ENCODE measurements around the gene CTSA. TPM values are rescaled to one million over a fixed set of nuclear protein-coding genes. Genes with fewer than 3 reads are reported as not detected.

CTSA gene
- total and polyA plus RNA-seq, 2 experiments from 2014 or later = 39.9 to 63.9 TPM

GRCh38 chr20:45943613-45944012 lies 52.5 kb downstream of the CTSA start:
- peaks cover 34% of the 10 kb centered on the region for H3K36me3 ChIP-seq (ENCODE audit: insufficient read depth)
- H3K4me2 ChIP-seq = no peak overlapping the region
- no peaks in the 10 kb centered on the region; the same call in 1 of the 2 replicates for H4K20me1 ChIP-seq (replicated peaks; ENCODE audit: insufficient read depth)
- H3K9me3 Mint-ChIP-seq = no peaks in the 10 kb centered on the region
- peaks cover 7% of the 10 kb centered on the region for H3F3A ChIP-seq (replicated peaks; ENCODE audit: low read depth)
- no peak overlapping the region for H3K4me3 Mint-ChIP-seq
- no peak overlapping the region for H3K4me3 ChIP-seq
- H3K4me1 ChIP-seq (ENCODE audit: insufficient read depth) = no peaks in the 10 kb centered on the region; the same call in 1 of the 2 replicates
- no peak overlapping the region for H3K27ac ChIP-seq (ENCODE audit: low read depth)
- no peaks in the 10 kb centered on the region for H3K27me3 Mint-ChIP-seq (ENCODE audit: insufficient read depth, low read depth, poor library complexity)
- H2AFZ ChIP-seq = no peak overlapping the region
- H3K4me1 Mint-ChIP-seq = peaks cover 7% of the 10 kb centered on the region
- ATAC-seq (no peak), DNase-seq (ENCODE audit: low spot score) (no peak)
- H3K9me2 ChIP-seq (ENCODE audit: insufficient read depth) = no peaks in the 10 kb centered on the region
- H3K36me3 Mint-ChIP-seq (ENCODE audit: low read depth) = peaks cover 60% of the 10 kb centered on the region
- TF ChIP-seq, protein P1, sequence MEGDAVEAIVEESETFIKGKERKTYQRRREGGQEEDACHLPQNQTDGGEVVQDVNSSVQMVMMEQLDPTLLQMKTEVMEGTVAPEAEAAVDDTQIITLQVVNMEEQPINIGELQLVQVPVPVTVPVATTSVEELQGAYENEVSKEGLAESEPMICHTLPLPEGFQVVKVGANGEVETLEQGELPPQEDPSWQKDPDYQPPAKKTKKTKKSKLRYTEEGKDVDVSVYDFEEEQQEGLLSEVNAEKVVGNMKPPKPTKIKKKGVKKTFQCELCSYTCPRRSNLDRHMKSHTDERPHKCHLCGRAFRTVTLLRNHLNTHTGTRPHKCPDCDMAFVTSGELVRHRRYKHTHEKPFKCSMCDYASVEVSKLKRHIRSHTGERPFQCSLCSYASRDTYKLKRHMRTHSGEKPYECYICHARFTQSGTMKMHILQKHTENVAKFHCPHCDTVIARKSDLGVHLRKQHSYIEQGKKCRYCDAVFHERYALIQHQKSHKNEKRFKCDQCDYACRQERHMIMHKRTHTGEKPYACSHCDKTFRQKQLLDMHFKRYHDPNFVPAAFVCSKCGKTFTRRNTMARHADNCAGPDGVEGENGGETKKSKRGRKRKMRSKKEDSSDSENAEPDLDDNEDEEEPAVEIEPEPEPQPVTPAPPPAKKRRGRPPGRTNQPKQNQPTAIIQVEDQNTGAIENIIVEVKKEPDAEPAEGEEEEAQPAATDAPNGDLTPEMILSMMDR (conservative IDR thresholded peaks at IDR 0.05; ENCODE audit: low read depth in 2 of 2) = no peak
- TF ChIP-seq ZNF114 (CRISPR knock-in tag; IDR thresholded peaks at IDR 0.05) (no peak), CREB1 (CRISPR knock-in tag; IDR thresholded peaks at IDR 0.05; ENCODE audit: low read depth) (no peak), ZNF331 (CRISPR knock-in tag; IDR thresholded peaks at IDR 0.05; ENCODE audit: low read depth) (no peak), POLR2AphosphoS5 (IDR thresholded peaks at IDR 0.05; ENCODE audit: low read depth) (no peak), STAT1 (IDR thresholded peaks at IDR 0.05; ENCODE audit: unreplicated experiment) (no peak), JUNB (IDR thresholded peaks at IDR 0.05; ENCODE audit: unreplicated experiment) (no peak), EZH2 (IDR thresholded peaks at IDR 0.05; ENCODE audit: low read depth, unreplicated experiment) (no peak), ZNF462 (CRISPR knock-in tag; IDR thresholded peaks at IDR 0.05) (no peak), EZH2phosphoT487 (IDR thresholded peaks at IDR 0.05; ENCODE audit: unreplicated experiment) (no peak), NANOG (IDR thresholded peaks at IDR 0.05; ENCODE audit: borderline replicate concordance) (no peak)
- TF ChIP-seq, protein P2, sequence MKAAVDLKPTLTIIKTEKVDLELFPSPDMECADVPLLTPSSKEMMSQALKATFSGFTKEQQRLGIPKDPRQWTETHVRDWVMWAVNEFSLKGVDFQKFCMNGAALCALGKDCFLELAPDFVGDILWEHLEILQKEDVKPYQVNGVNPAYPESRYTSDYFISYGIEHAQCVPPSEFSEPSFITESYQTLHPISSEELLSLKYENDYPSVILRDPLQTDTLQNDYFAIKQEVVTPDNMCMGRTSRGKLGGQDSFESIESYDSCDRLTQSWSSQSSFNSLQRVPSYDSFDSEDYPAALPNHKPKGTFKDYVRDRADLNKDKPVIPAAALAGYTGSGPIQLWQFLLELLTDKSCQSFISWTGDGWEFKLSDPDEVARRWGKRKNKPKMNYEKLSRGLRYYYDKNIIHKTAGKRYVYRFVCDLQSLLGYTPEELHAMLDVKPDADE (IDR thresholded peaks at IDR 0.05) = no peak
- TF ChIP-seq, protein P3, sequence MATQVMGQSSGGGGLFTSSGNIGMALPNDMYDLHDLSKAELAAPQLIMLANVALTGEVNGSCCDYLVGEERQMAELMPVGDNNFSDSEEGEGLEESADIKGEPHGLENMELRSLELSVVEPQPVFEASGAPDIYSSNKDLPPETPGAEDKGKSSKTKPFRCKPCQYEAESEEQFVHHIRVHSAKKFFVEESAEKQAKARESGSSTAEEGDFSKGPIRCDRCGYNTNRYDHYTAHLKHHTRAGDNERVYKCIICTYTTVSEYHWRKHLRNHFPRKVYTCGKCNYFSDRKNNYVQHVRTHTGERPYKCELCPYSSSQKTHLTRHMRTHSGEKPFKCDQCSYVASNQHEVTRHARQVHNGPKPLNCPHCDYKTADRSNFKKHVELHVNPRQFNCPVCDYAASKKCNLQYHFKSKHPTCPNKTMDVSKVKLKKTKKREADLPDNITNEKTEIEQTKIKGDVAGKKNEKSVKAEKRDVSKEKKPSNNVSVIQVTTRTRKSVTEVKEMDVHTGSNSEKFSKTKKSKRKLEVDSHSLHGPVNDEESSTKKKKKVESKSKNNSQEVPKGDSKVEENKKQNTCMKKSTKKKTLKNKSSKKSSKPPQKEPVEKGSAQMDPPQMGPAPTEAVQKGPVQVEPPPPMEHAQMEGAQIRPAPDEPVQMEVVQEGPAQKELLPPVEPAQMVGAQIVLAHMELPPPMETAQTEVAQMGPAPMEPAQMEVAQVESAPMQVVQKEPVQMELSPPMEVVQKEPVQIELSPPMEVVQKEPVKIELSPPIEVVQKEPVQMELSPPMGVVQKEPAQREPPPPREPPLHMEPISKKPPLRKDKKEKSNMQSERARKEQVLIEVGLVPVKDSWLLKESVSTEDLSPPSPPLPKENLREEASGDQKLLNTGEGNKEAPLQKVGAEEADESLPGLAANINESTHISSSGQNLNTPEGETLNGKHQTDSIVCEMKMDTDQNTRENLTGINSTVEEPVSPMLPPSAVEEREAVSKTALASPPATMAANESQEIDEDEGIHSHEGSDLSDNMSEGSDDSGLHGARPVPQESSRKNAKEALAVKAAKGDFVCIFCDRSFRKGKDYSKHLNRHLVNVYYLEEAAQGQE (IDR thresholded peaks at IDR 0.05; ENCODE audit: unreplicated experiment) = no peak
- H3K79me2 ChIP-seq (replicated peaks; ENCODE audit: insufficient read depth) = no peaks in the 10 kb centered on the region
- H3K27ac Mint-ChIP-seq = no peak overlapping the region
- no peaks in the 10 kb centered on the region for H3K27me3 ChIP-seq (ENCODE audit: insufficient read depth)

Data from GM23338 (cell line).